H9 (cell line): ENCODE measurements around the gene HHAT. TPM values are rescaled to one million over a fixed set of nuclear protein-coding genes. Genes with fewer than 3 reads are reported as not detected.

Experiments used
- DNase-seq: peaks from one replicate; pipeline ENCODE4 v3.0.0-alpha.2; 2017
- H2AFZ ChIP-seq: one replicate; pipeline ENCODE4 v1.6.1; 2013; ENCODE audit warnings: mild to moderate bottlenecking, low read length, control low read depth, moderate library complexity
- H2AK5ac ChIP-seq: 2 replicates; pipeline ENCODE4 v1.6.1; 2013; ENCODE audit warnings: low read length, control low read depth, mixed read lengths; ENCODE audit not compliant: insufficient read length
- H2BK120ac ChIP-seq: one replicate; pipeline ENCODE4 v1.6.1; 2013; ENCODE audit warnings: low read depth, mild to moderate bottlenecking, low read length, control low read depth, inconsistent platforms; ENCODE audit not compliant: poor library complexity, severe bottlenecking
- H2BK12ac ChIP-seq: 2 replicates; pipeline ENCODE4 v1.6.1; 2013; ENCODE audit warnings: low read length, control low read depth, mixed read lengths, low read depth; ENCODE audit not compliant: insufficient read length
- H2BK15ac ChIP-seq: 2 replicates; pipeline ENCODE4 v1.6.1; 2013; ENCODE audit warnings: low read depth, low read length, control low read depth
- H2BK20ac ChIP-seq: one replicate; pipeline ENCODE4 v1.6.1; 2013; ENCODE audit warnings: low read depth, mild to moderate bottlenecking, low read length, control low read depth, inconsistent platforms; ENCODE audit not compliant: poor library complexity, severe bottlenecking
- H2BK5ac ChIP-seq: 2 replicates; pipeline ENCODE4 v1.6.1; 2013; ENCODE audit warnings: low read length, control low read depth, mixed read lengths; ENCODE audit not compliant: insufficient read length
- H3K14ac ChIP-seq: 2 replicates; pipeline ENCODE4 v1.6.1; 2013; ENCODE audit warnings: low read length, control low read depth; ENCODE audit not compliant: insufficient read depth
- H3K18ac ChIP-seq: 2 replicates; pipeline ENCODE4 v1.6.1; 2013; ENCODE audit warnings: low read depth, mild to moderate bottlenecking, mixed read lengths, low read length, control low read depth; ENCODE audit not compliant: insufficient read length
- H3K23ac ChIP-seq: 2 replicates; pipeline ENCODE4 v1.6.1; 2013; ENCODE audit warnings: low read length, control low read depth, mixed read lengths, low read depth; ENCODE audit not compliant: insufficient read length
- H3K23me2 ChIP-seq: 2 replicates; pipeline ENCODE4 v1.6.1; 2013; ENCODE audit warnings: low read depth, mild to moderate bottlenecking, mixed read lengths, low read length, control low read depth; ENCODE audit not compliant: insufficient read length, poor library complexity, severe bottlenecking
- H3K27ac ChIP-seq: 2 replicates; pipeline ENCODE4 v1.5.1; 2013; ENCODE audit warnings: low read length, control low read depth, mixed read lengths, low read depth; ENCODE audit not compliant: insufficient read length
- H3K27me3 ChIP-seq: 2 replicates; pipeline ENCODE4 v1.6.1; 2013; ENCODE audit warnings: low read length, control low read depth, inconsistent platforms; ENCODE audit not compliant: insufficient read depth
- H3K4ac ChIP-seq: 2 replicates; pipeline ENCODE4 v1.6.1; 2013; ENCODE audit warnings: low read depth, mild to moderate bottlenecking, control low read depth, inconsistent platforms, low read length, moderate library complexity
- H3K4me1 ChIP-seq: 2 replicates; pipeline ENCODE4 v1.6.1; 2013; ENCODE audit warnings: low read length, control low read depth, inconsistent platforms; ENCODE audit not compliant: insufficient read depth
- H3K4me2 ChIP-seq: 2 replicates; pipeline ENCODE4 v1.6.1; 2013; ENCODE audit warnings: low read length, control low read depth, mixed read lengths; ENCODE audit not compliant: insufficient read length, insufficient read depth
- H3K56ac ChIP-seq: 2 replicates; pipeline ENCODE4 v1.6.1; 2013; ENCODE audit warnings: low read depth, mild to moderate bottlenecking, mixed read lengths, low read length, control low read depth; ENCODE audit not compliant: insufficient read length
- H3K79me1 ChIP-seq: 2 replicates; pipeline ENCODE4 v1.6.1; 2013; ENCODE audit warnings: low read depth, mild to moderate bottlenecking, moderate library complexity, low read length, control low read depth, inconsistent platforms; ENCODE audit not compliant: insufficient read depth, poor library complexity, severe bottlenecking
- H3K79me2 ChIP-seq: 2 replicates; pipeline ENCODE4 v1.6.1; 2013; ENCODE audit warnings: low read length, control low read depth, inconsistent platforms; ENCODE audit not compliant: insufficient read depth
- H3K9ac ChIP-seq: 2 replicates; pipeline ENCODE4 v1.6.1; 2013; ENCODE audit warnings: low read length, control low read depth, mixed read lengths; ENCODE audit not compliant: insufficient read length; ENCODE audit errors: extremely low read depth
- H3K9me3 ChIP-seq: one replicate; pipeline ENCODE4 v1.6.1; 2013; ENCODE audit warnings: low read depth, low read length, inconsistent platforms; ENCODE audit not compliant: control insufficient read depth
- H3T11ph ChIP-seq: one replicate; pipeline ENCODE4 v1.6.1; 2013; ENCODE audit warnings: mild to moderate bottlenecking, low read length, control low read depth, inconsistent platforms
- H4K20me1 ChIP-seq: one replicate; pipeline ENCODE4 v1.6.1; 2013; ENCODE audit not compliant: control insufficient read depth, insufficient read length, insufficient read depth
- H4K5ac ChIP-seq: 2 replicates; pipeline ENCODE4 v1.6.1; 2013; ENCODE audit warnings: low read depth, mild to moderate bottlenecking, mixed read lengths, low read length, control low read depth; ENCODE audit not compliant: insufficient read length
- H4K8ac ChIP-seq: replicated peaks from 2 replicates; pipeline ENCODE4 v1.6.1; 2013; ENCODE audit warnings: low read length, control low read depth, mixed read lengths, low read depth; ENCODE audit not compliant: insufficient read length
- H4K91ac ChIP-seq: 2 replicates; pipeline ENCODE4 v1.6.1; 2013; ENCODE audit warnings: low read depth, mild to moderate bottlenecking, moderate library complexity, mixed read lengths, low read length, control low read depth; ENCODE audit not compliant: insufficient read length
- H3K27ac Mint-ChIP-seq, 3 experiments: 2 replicates in 2 of 3; 3 replicates in 1 of 3; pipeline ENCODE4 v1.8.0; 2020 to 2021; ENCODE audit warnings: mixed read lengths in 3 of 3, mild to moderate bottlenecking in 1 of 3, moderate library complexity in 1 of 3
- H3K27me3 Mint-ChIP-seq: 2 replicates; pipeline ENCODE4 v1.8.0; 2021; ENCODE audit warnings: low read depth, mild to moderate bottlenecking, moderate library complexity, mixed read lengths
- H3K36me3 Mint-ChIP-seq, 3 experiments: 2 replicates in 2 of 3; 3 replicates in 1 of 3; pipeline ENCODE4 v1.8.0; 2020 to 2021; ENCODE audit warnings: low read depth in 3 of 3, mixed read lengths in 3 of 3; ENCODE audit not compliant: insufficient read depth in 1 of 3
- H3K4me1 Mint-ChIP-seq, 2 experiments: 2 replicates each; pipeline ENCODE4 v1.8.0; 2020; ENCODE audit warnings: mixed read lengths in 2 of 2
- H3K4me3 Mint-ChIP-seq, 2 experiments: 2 replicates in 1 of 2; 3 replicates in 1 of 2; pipeline ENCODE4 v1.8.0; 2020 to 2021; ENCODE audit warnings: mild to moderate bottlenecking in 2 of 2, mixed read lengths in 2 of 2, moderate library complexity in 1 of 2
- H3K9me3 Mint-ChIP-seq, 2 experiments: 2 replicates in 1 of 2; 3 replicates in 1 of 2; pipeline ENCODE4 v1.8.0; 2020; ENCODE audit warnings: mild to moderate bottlenecking in 2 of 2, mixed read lengths in 2 of 2, moderate library complexity in 1 of 2
- CTCF ChIP-seq: fragments of 200-600 bp; sonication (generic); conservative IDR thresholded peaks from 3 replicates; pipeline ENCODE4 v1.8.0; 2021; ENCODE audit warnings: antibody characterized with exemption, mild to moderate bottlenecking
- WGBS: extraction: QIAGEN DNeasy Blood & Tissue Kit; methylation state at CpG from one replicate; pipeline ENCODE4 v1.1.7; 2013; ENCODE audit warnings: missing lambda C conversion rate, low lambda C conversion rate, mixed read lengths; ENCODE audit not compliant: insufficient read length; ENCODE audit errors: extremely low coverage; 5-methylcytosine and 5-hydroxymethylcytosine counted together
- total RNA-seq: library from RNA; stranded (reverse); gene quantifications from 2 replicates; pipeline ENCODE4 v1.2.1, GENCODE V29; 2021

The HHAT gene
- total RNA-seq, 1 experiment from 2014 or later, result 0.48 TPM

GRCh38 chr1:210455840-210456603, 127.3 kb downstream of the HHAT start:
- Histone ChIP-seq H4K91ac (no peak overlapping the region), H3K79me2 (no peaks in the 10 kb centered on the region), H2BK15ac (no peak overlapping the region), H3K23ac (no peak overlapping the region), H3K79me1 (no peaks in the 10 kb centered on the region), H3K18ac (no peak overlapping the region), H3K4ac (no peak overlapping the region), H4K8ac (no peak overlapping the region), H2BK20ac (no peak overlapping the region), H3K27me3 (no peaks in the 10 kb centered on the region), H3K56ac (no peak overlapping the region), H4K5ac (no peak overlapping the region), H3K9ac (no peak overlapping the region), H4K20me1 (no peaks in the 10 kb centered on the region), H3K27ac (no peak overlapping the region), H3K4me1 (no peaks in the 10 kb centered on the region), H3K14ac (no peak overlapping the region), H2AK5ac (no peak overlapping the region), H3K9me3 (no peaks in the 10 kb centered on the region), H3K23me2 (no peaks in the 10 kb centered on the region), H2BK5ac (no peak overlapping the region), H3T11ph (no peak overlapping the region), H2AFZ (no peak overlapping the region), H3K4me2 (no peak overlapping the region), H2BK12ac (no peak overlapping the region), H2BK120ac (no peak overlapping the region)
- Mint-ChIP-seq H3K4me3 (no peak overlapping the region), H3K4me1 (peaks cover 11% of the 10 kb centered on the region in 2 experiments), H3K9me3 (no peaks in the 10 kb centered on the region), H3K27ac (no peak overlapping the region), H3K27me3 (no peaks in the 10 kb centered on the region), H3K36me3 (no peaks in the 10 kb centered on the region)
- DNase-seq, result no peak
- no CpG with 5 or more reads among the region's 8 CpGs for WGBS
- no peak for TF ChIP-seq CTCF
